MCF 10A (cell line): ENCODE measurements around the gene ZBTB18. TPM values are rescaled to one million over a fixed set of nuclear protein-coding genes. Genes with fewer than 3 reads are reported as not detected.

Experiments
- BruUV-seq: library from RNA; stranded (reverse); fragments of 400-500 nt; replicated peaks from 2 replicates; lab custom pipeline; 2021; lab: Mats Ljungman, UMichigan
- CTCF ChIA-PET: fragments of 300-600 bp; sonication (Branson Sonifier 250); formaldehyde crosslinking; extraction: SDS; loops from one replicate; lab custom pipeline; 2021; ENCODE audit warnings: antibody characterized with exemption, inconsistent platforms; lab: Yijun Ruan, JAX
- POLR2A ChIA-PET: fragments of 300-600, 350-650 bp; sonication (Branson Sonifier 250); formaldehyde crosslinking; extraction: SDS; loops from one replicate; lab custom pipeline; 2020; ENCODE audit warnings: antibody characterized with exemption, inconsistent platforms; lab: Yijun Ruan, JAX
- DNase-seq: peaks from one replicate; pipeline ENCODE4 v3.0.0-alpha.2; 2018; ENCODE audit not compliant: unreplicated experiment
- H3K27ac Mint-ChIP-seq: one replicate; pipeline ENCODE4 v1.8.0; 2022; ENCODE audit warnings: mild to moderate bottlenecking, low read depth, mixed read lengths; ENCODE audit not compliant: unreplicated experiment
- H3K27me3 Mint-ChIP-seq: one replicate; pipeline ENCODE4 v1.8.0; 2022; ENCODE audit warnings: mixed read lengths; ENCODE audit not compliant: insufficient read depth, unreplicated experiment
- H3K36me3 Mint-ChIP-seq: one replicate; pipeline ENCODE4 v1.8.0; 2022; ENCODE audit warnings: mild to moderate bottlenecking, moderate library complexity, mixed read lengths; ENCODE audit not compliant: insufficient read depth, unreplicated experiment
- H3K4me1 Mint-ChIP-seq: one replicate; pipeline ENCODE4 v1.8.0; 2022; ENCODE audit warnings: mixed read lengths; ENCODE audit not compliant: insufficient read depth, unreplicated experiment
- H3K4me3 Mint-ChIP-seq: one replicate; pipeline ENCODE4 v1.8.0; 2022; ENCODE audit warnings: mild to moderate bottlenecking, moderate library complexity, mixed read lengths; ENCODE audit not compliant: unreplicated experiment
- H3K9me3 Mint-ChIP-seq: one replicate; pipeline ENCODE4 v1.8.0; 2022; ENCODE audit warnings: mixed read lengths; ENCODE audit not compliant: unreplicated experiment
- intact Hi-C: fragments of 100-400 bp; cut with micrococcal nuclease; formaldehyde crosslinking; loops from 2 replicates; pipeline ENCODE4 v1.14.1; 2022
- total RNA-seq: library from RNA; stranded (reverse); gene quantifications from 2 replicates; pipeline ENCODE4 v1.2.3, GENCODE V29; 2022
- TF ChIP-seq, protein P1 (sequence below): fragments of 200-600 bp; IDR thresholded peaks from one replicate; pipeline ENCODE4 v1.8.0; 2022; ENCODE audit warnings: antibody characterized with exemption, mild to moderate bottlenecking; ENCODE audit not compliant: unreplicated experiment

Gene ZBTB18
- total RNA-seq, 1 experiment from 2014 or later: 16.5 TPM

DNA sequence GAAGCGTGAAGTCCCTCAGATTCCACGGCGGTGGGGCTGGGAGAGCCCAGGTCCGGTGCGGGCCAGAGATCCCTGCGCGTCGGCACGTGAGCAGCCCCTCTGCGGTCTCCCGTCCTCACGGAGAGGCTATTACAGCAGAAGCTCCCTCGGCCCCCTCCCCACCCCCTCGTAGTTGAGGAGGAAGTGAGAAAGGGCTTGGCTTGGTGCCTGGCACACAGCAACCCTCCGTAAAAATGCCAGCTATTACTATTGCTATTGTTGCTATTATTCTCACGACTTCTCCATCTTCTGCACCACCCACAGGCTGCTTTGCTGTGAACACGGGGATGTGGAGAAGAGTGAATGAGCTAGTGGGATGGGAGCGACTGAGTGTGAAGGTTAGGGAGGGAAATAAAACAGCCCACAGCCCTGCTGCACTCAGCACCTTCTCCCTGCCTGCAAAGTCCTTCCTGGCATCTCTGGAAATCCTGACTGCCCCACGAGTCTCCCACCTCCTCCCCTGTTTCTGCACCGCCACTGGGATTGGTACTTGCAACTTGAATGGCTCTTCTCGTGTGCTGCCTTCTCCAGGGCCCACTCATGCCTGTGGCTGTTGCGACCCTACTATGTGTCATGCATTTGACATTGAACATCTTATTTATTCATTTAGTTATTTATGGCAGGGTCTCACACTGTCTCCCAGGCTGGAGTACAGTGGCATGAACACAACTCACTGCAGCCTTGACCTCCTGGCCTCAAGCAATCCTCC lies 26.6 kb downstream of the ZBTB18 start:
- intact Hi-C loops: no loop called here
- TF ChIP-seq, protein P1, sequence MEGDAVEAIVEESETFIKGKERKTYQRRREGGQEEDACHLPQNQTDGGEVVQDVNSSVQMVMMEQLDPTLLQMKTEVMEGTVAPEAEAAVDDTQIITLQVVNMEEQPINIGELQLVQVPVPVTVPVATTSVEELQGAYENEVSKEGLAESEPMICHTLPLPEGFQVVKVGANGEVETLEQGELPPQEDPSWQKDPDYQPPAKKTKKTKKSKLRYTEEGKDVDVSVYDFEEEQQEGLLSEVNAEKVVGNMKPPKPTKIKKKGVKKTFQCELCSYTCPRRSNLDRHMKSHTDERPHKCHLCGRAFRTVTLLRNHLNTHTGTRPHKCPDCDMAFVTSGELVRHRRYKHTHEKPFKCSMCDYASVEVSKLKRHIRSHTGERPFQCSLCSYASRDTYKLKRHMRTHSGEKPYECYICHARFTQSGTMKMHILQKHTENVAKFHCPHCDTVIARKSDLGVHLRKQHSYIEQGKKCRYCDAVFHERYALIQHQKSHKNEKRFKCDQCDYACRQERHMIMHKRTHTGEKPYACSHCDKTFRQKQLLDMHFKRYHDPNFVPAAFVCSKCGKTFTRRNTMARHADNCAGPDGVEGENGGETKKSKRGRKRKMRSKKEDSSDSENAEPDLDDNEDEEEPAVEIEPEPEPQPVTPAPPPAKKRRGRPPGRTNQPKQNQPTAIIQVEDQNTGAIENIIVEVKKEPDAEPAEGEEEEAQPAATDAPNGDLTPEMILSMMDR: no peak
- no TSS peak for BruUV-seq
- DNase-seq: no peak
- Mint-ChIP-seq H3K36me3 (no peaks in the 10 kb centered on the region), H3K27ac (no peak overlapping the region), H3K9me3 (no peaks in the 10 kb centered on the region), H3K27me3 (peaks cover 16% of the 10 kb centered on the region), H3K4me1 (peaks cover 8% of the 10 kb centered on the region), H3K4me3 (no peak overlapping the region)
- POLR2A ChIA-PET: interaction anchor here (0.8 kb wide), 1 partner anchor 12 kb away, joined by 4 read pairs; no protein-coding TSS in a partner anchor
- CTCF ChIA-PET: interaction anchor here (1.0 to 1.5 kb wide), 2 partner anchors 13 to 131 kb away, joined by 3 to 6 read pairs; no protein-coding TSS in a partner anchor

DNA sequence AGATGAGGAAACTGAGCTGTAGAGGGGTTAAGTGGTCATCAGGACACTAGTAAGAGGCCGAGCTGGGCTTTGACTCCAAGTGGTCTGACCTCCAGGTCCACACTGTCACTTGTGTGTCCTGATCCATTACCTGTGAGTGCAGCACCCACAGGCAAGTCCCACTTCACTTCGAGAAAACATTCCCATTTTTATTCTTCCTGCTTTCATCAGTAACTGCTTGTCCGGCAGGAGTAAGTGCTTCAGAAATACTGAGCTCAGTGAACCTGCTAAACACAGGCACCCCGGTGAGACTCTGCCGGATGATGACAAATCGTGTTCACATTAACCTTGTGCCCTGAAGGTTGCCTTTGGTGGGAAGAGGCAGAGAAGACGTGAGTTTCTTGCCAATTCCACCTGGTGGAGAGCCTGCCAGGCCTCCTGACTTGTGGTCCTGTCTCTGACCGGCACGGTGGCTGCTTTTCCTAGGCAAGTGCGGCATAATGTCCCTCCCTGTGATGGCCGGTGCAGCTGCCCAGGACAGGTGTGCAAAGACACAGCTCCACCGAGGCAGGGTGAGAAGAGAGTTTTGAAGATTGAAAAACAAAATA lies 29.4 kb downstream of the ZBTB18 start:
- CTCF ChIA-PET: interaction anchor here (1.5 kb wide), 1 partner anchor 192 kb away, joined by 7 read pairs; no protein-coding TSS in a partner anchor
- peaks cover 40% of the 10 kb centered on the region for H3K27me3 Mint-ChIP-seq
- no peak overlapping the region for H3K4me3 Mint-ChIP-seq
- no peaks in the 10 kb centered on the region for H3K36me3 Mint-ChIP-seq
- DNase-seq: no peak
- H3K27ac Mint-ChIP-seq: no peak overlapping the region
- POLR2A ChIA-PET: interaction anchor here (0.6 kb wide), 1 partner anchor 237 kb away, joined by 3 read pairs; no protein-coding TSS in a partner anchor
- H3K9me3 Mint-ChIP-seq: no peaks in the 10 kb centered on the region
- no TSS peak for BruUV-seq
- peaks cover 1% of the 10 kb centered on the region for H3K4me1 Mint-ChIP-seq
- intact Hi-C loops: no loop called here
- TF ChIP-seq, protein P1: no peak

DNA sequence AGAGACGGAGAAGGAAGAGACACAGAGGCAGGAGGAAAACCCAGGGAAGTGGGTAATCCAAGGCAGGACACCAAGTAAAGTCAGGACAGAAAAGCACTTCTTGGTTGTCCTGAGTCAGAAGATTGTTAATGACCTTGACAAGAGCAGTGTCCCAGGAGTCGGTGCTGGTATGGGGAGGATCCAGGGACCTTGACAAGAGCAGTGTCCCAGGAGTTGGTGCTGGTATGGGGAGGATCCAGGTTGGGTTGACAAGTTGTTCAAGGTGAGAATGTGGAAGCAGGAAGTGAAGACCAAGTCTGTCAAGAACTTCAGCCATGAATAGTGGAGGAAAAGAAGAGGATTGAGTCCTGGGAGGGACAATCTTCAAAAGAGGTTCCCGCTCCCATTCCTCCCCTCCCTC lies 31.9 kb downstream of the ZBTB18 start:
- DNase-seq: no peak
- BruUV-seq: no TSS peak
- intact Hi-C loops: no loop called here
- H3K36me3 Mint-ChIP-seq: no peaks in the 10 kb centered on the region
- H3K9me3 Mint-ChIP-seq: no peaks in the 10 kb centered on the region
- no peak overlapping the region for H3K27ac Mint-ChIP-seq
- H3K4me3 Mint-ChIP-seq: no peak overlapping the region
- CTCF ChIA-PET: no interaction called here
- H3K4me1 Mint-ChIP-seq: no peaks in the 10 kb centered on the region
- TF ChIP-seq, protein P1: no peak
- peaks cover 40% of the 10 kb centered on the region for H3K27me3 Mint-ChIP-seq
- POLR2A ChIA-PET: interaction anchor here (0.6 kb wide), 1 partner anchor 96 kb away, joined by 3 read pairs; no protein-coding TSS in a partner anchor

DNA sequence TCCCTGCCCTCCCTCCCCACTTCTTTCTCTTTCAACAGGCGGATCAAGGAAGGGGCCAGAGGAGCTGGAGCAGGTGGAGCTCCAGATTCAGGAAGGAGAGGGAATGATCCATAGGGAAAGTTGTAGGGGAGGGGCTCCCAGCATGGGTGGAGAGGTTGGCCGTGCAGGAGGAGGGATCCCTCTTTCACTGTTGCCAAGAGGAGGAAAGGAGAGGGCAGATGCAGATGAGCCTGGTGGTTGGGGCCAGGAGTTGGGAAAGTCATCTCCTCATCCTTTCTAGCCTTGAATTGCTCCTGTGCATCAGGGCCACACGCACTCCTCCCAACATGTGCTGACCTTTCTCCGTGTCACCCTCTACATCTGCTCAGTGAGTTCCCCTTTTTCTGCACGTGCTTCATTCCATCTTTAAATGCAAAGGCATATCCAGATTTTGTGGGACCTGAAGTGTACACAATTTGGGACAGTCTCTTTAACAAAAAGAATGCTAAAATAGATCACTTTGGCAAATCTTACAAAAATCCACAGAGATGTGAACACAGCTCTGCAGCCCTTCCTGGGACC lies 32.4 kb downstream of the ZBTB18 start:
- Mint-ChIP-seq H3K4me1 (no peaks in the 10 kb centered on the region), H3K9me3 (no peaks in the 10 kb centered on the region), H3K36me3 (no peaks in the 10 kb centered on the region), H3K27ac (no peak overlapping the region), H3K27me3 (peaks cover 40% of the 10 kb centered on the region), H3K4me3 (no peak overlapping the region)
- DNase-seq: no peak
- intact Hi-C loops: no loop called here
- TF ChIP-seq, protein P1: no peak
- POLR2A ChIA-PET: interaction anchor here (0.6 to 1.2 kb wide), 2 partner anchors 23 to 38 kb away, joined by 3 read pairs; no protein-coding TSS in a partner anchor
- CTCF ChIA-PET: interaction anchor here (0.6 kb wide), 1 partner anchor 190 kb away, joined by 3 read pairs; no protein-coding TSS in a partner anchor
- no TSS peak for BruUV-seq
